SH-SY5Y (cell line): ENCODE data around the gene HTR6.

Experiments
- GATA2 ChIP-seq: IDR thresholded peaks from 2 replicates; pipeline ENCODE4 v1.6.1; 2011; ENCODE audit warnings: mild to moderate bottlenecking, low read depth, low read length
- GATA3 ChIP-seq: IDR thresholded peaks from 2 replicates; pipeline ENCODE4 v1.6.1; 2011; ENCODE audit warnings: low read depth, mild to moderate bottlenecking, low read length, moderate library complexity

HTR6 gene

GRCh38 chr1:19633106-19633505 is 31.6 kb upstream of the HTR6 start:
- TF ChIP-seq GATA3 (no peak), GATA2 (no peak)

- TF ChIP-seq GATA3 (no peak), GATA2 (no peak)
Measured at GRCh38 chr1:19635646-19636045, 29.0 kb upstream of the HTR6 start.

GRCh38 chr1:19636065-19636464 is 28.6 kb upstream of the HTR6 start:
- TF ChIP-seq GATA3 (no peak), GATA2 (no peak)

GRCh38 chr1:19637606-19638005 is 27.1 kb upstream of the HTR6 start:
- TF ChIP-seq GATA2 (no peak), GATA3 (no peak)

GRCh38 chr1:19639999-19640362 is 24.7 kb upstream of the HTR6 start:
- TF ChIP-seq GATA2, result no peak; the same call in 1 of the 2 replicates
- TF ChIP-seq GATA3, result no peak

GRCh38 chr1:19640363-19641316 is 24.0 kb upstream of the HTR6 start:
- TF ChIP-seq GATA2 (no peak), GATA3 (no peak)

GRCh38 chr1:19643121-19643520 is 21.6 kb upstream of the HTR6 start:
- TF ChIP-seq GATA3, result no peak
- TF ChIP-seq GATA2, result no peak

GRCh38 chr1:19643602-19644394 is 20.9 kb upstream of the HTR6 start, which contains the start of gene NBL1:
TSS of gene NBL1 (plus strand) at chr1:19644311. CDS start at chr1:19655031, 10,720 bp downstream.
- TF ChIP-seq GATA2 (no peak), GATA3 (no peak)

- no peak for TF ChIP-seq GATA2
- no peak for TF ChIP-seq GATA3
Measured at GRCh38 chr1:19644395-19644680, 20.3 kb upstream of the HTR6 start.

- no peak for TF ChIP-seq GATA2
- no peak for TF ChIP-seq GATA3
Measured at GRCh38 chr1:19644681-19645410, 19.8 kb upstream of the HTR6 start.

GRCh38 chr1:19645411-19646251 is 19.0 kb upstream of the HTR6 start:
- TF ChIP-seq GATA3 (no peak), GATA2 (no peak)

- TF ChIP-seq GATA3 (no peak), GATA2 (no peak)
Measured at GRCh38 chr1:19646377-19647319, 18.0 kb upstream of the HTR6 start.

- TF ChIP-seq GATA2 (no peak), GATA3 (no peak)
Measured at GRCh38 chr1:19647643-19648042, 17.0 kb upstream of the HTR6 start.
